NT2/D1 (cell line): ENCODE results near the gene SEM1.
"Not testable (repeated sequence)": the region's sequence is repeated elsewhere in the genome, so short reads cannot be mapped to it uniquely, and the experiment has no call there.

Source experiments
- DNase-seq: peaks from one replicate; pipeline ENCODE4 v3.0.0-alpha.2; 2011; ENCODE audit warnings: low read depth, low spot score
- H3K27me3 ChIP-seq: 2 replicates; pipeline ENCODE4 v1.6.0; 2011; ENCODE audit warnings: mild to moderate bottlenecking; ENCODE audit not compliant: insufficient read length, insufficient read depth
- H3K36me3 ChIP-seq: 2 replicates; pipeline ENCODE4 v1.6.1; 2011; ENCODE audit warnings: mild to moderate bottlenecking, low read length, mixed read lengths; ENCODE audit not compliant: insufficient read depth, insufficient read length
- H3K4me1 ChIP-seq: 2 replicates; pipeline ENCODE4 v1.5.1; 2011; ENCODE audit not compliant: insufficient read depth, insufficient read length
- H3K4me3 ChIP-seq: 2 replicates; pipeline ENCODE4 v1.5.1; 2011; ENCODE audit warnings: low read depth; ENCODE audit not compliant: insufficient read length
- H3K9ac ChIP-seq: 2 replicates; pipeline ENCODE4 v1.6.0; 2011; ENCODE audit warnings: low read depth; ENCODE audit not compliant: insufficient read length
- H3K9me3 ChIP-seq: 2 replicates; pipeline ENCODE4 v1.5.1; 2011; ENCODE audit warnings: mild to moderate bottlenecking, low read length; ENCODE audit not compliant: insufficient read depth
- SUZ12 ChIP-seq: IDR thresholded peaks from 2 replicates; pipeline ENCODE4 v1.6.1; 2011; ENCODE audit not compliant: insufficient read length, insufficient read depth; ENCODE audit errors: extremely low read depth
- YY1 ChIP-seq: IDR thresholded peaks from 2 replicates; pipeline ENCODE4 v1.6.1; 2011; ENCODE audit not compliant: insufficient read length, insufficient read depth
- ZNF274 ChIP-seq: IDR thresholded peaks from 2 replicates; pipeline ENCODE4 v1.6.1; 2011; ENCODE audit warnings: mild to moderate bottlenecking, low read depth, low read length

The SEM1 gene

GRCh38 chr7:96737545-96738050 lies 28.0 kb upstream of the SEM1 start:
- DNase-seq: no peak
- Histone ChIP-seq H3K9ac (no peak overlapping the region), H3K9me3 (no peaks in the 10 kb centered on the region), H3K27me3 (no peaks in the 10 kb centered on the region), H3K4me3 (no peak overlapping the region), H3K36me3 (no peaks in the 10 kb centered on the region), H3K4me1 (no peaks in the 10 kb centered on the region)
- no peak for TF ChIP-seq ZNF274
- no peak for TF ChIP-seq YY1
- TF ChIP-seq SUZ12: no peak

- Histone ChIP-seq H3K36me3 (no peaks in the 10 kb centered on the region), H3K27me3 (no peaks in the 10 kb centered on the region), H3K9ac (no peak overlapping the region), H3K9me3 (no peaks in the 10 kb centered on the region), H3K4me3 (no peak overlapping the region), H3K4me1 (no peaks in the 10 kb centered on the region)
- no peak for DNase-seq
- TF ChIP-seq ZNF274 (no peak), YY1 (no peak), SUZ12 (no peak)
Observed at GRCh38 chr7:96734343-96734742, 24.7 kb upstream of the SEM1 start.

DNA sequence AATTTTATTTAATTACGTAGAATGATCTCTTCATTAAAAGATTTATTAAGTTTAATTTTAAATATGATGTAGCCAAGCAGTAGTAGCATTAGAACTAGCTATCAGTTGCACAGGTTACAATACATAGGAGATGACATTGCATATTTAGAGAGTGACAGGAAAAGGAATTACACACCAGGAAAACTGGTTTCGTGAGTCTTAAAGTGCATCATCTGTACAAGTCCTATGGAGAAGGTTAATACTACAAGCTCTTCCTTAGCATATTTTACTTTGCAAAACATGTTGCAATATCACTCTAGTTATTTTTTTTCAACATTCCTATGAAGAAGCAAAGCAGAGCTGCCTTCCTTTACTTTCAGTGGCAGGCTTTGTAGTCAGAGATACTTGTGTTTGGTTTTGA lies 20.2 kb upstream of the SEM1 start:
- no peak for DNase-seq
- Histone ChIP-seq H3K9ac (no peak overlapping the region), H3K9me3 (no peaks in the 10 kb centered on the region), H3K4me1 (no peaks in the 10 kb centered on the region), H3K36me3 (no peaks in the 10 kb centered on the region), H3K4me3 (no peak overlapping the region), H3K27me3 (peaks cover 9% of the 10 kb centered on the region)
- TF ChIP-seq SUZ12: no peak
- TF ChIP-seq YY1: no peak
- TF ChIP-seq ZNF274: no peak

DNA sequence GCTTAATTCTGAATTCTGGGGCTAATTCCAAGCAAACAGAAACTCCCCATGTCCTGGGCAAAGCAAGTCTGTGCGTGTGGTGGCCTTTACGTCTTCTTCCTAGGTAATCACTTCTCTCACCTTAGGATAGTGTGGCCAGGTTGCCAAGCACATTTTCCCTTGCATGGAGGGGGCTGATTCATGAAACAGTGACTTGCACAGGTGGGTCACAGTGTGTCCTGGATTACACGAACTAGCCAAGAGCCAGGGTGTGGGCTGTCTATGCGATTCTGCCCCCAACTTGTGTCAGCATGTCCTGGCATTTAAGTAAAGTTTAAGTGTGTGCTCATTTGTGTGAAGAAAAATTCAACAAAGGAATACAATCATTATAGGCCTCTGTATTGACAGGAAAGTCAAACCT lies 18.5 kb upstream of the SEM1 start:
- peaks cover 12% of the 10 kb centered on the region for H3K27me3 ChIP-seq
- no peaks in the 10 kb centered on the region for H3K4me1 ChIP-seq

GRCh38 chr7:96727534-96728088 lies 18.0 kb upstream of the SEM1 start:
- no peak for DNase-seq
- no peaks in the 10 kb centered on the region for H3K9me3 ChIP-seq
- peaks cover 12% of the 10 kb centered on the region for H3K27me3 ChIP-seq
- TF ChIP-seq SUZ12: no peak
- TF ChIP-seq YY1: no peak
- TF ChIP-seq ZNF274: no peak
- no peak overlapping the region for H3K4me3 ChIP-seq
- no peaks in the 10 kb centered on the region for H3K36me3 ChIP-seq
- no peaks in the 10 kb centered on the region for H3K4me1 ChIP-seq
- H3K9ac ChIP-seq: no peak overlapping the region

More for the DNA sequence above, 18.5 kb upstream of the SEM1 start:
- Histone ChIP-seq H3K4me3 (no peak overlapping the region), H3K9ac (no peak overlapping the region), H3K9me3 (no peaks in the 10 kb centered on the region), H3K36me3 (no peaks in the 10 kb centered on the region)
- TF ChIP-seq SUZ12 (no peak), YY1 (no peak), ZNF274 (no peak)
- DNase-seq: no peak

- H3K4me3 ChIP-seq: no peak overlapping the region
- H3K4me1 ChIP-seq: no peaks in the 10 kb centered on the region
- no peaks in the 10 kb centered on the region for H3K9me3 ChIP-seq
- peak; percentile 43 for DNase-seq
- peaks cover 21% of the 10 kb centered on the region for H3K27me3 ChIP-seq
- H3K36me3 ChIP-seq: no peaks in the 10 kb centered on the region
- TF ChIP-seq YY1 (no peak), SUZ12 (no peak)
- no peak overlapping the region for H3K9ac ChIP-seq
Observed at GRCh38 chr7:96723622-96724021, 14.0 kb upstream of the SEM1 start.

DNA sequence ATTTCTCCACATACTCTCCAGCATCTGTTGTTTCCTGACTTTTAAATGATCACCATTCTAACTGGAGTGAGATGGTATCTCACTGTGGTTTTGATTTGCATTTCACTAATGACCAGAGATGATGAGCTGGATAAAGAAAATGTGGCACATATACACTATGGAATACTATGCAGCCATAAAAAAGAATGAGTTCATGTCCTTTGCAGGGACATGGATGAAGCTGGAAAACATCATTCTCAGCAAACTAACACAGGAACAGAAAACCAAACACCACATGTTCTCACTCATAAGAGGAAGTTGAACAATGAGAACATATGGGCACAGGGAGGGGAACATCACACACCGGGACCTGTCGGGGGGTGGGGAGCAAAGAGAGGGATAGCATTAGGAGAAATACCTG lies 13.3 kb upstream of the SEM1 start:
- H3K36me3 ChIP-seq, H3K4me1 ChIP-seq, H3K4me3 ChIP-seq, H3K9me3 ChIP-seq, H3K9ac ChIP-seq, DNase-seq: not testable (repeated sequence)
- H3K27me3 ChIP-seq: peaks cover 20% of the 10 kb centered on the region
